ENCODE results near the gene TMEM219. TPM values are rescaled to one million over a fixed set of nuclear protein-coding genes. Genes with fewer than 3 reads are reported as not detected.

The TMEM219 gene
- total and polyA plus RNA-seq, 2 of the 8 experiments (the other 6 are each of a cell fraction or from before 2014, with no cell fraction given), result 60.2 to 116 TPM

DNA sequence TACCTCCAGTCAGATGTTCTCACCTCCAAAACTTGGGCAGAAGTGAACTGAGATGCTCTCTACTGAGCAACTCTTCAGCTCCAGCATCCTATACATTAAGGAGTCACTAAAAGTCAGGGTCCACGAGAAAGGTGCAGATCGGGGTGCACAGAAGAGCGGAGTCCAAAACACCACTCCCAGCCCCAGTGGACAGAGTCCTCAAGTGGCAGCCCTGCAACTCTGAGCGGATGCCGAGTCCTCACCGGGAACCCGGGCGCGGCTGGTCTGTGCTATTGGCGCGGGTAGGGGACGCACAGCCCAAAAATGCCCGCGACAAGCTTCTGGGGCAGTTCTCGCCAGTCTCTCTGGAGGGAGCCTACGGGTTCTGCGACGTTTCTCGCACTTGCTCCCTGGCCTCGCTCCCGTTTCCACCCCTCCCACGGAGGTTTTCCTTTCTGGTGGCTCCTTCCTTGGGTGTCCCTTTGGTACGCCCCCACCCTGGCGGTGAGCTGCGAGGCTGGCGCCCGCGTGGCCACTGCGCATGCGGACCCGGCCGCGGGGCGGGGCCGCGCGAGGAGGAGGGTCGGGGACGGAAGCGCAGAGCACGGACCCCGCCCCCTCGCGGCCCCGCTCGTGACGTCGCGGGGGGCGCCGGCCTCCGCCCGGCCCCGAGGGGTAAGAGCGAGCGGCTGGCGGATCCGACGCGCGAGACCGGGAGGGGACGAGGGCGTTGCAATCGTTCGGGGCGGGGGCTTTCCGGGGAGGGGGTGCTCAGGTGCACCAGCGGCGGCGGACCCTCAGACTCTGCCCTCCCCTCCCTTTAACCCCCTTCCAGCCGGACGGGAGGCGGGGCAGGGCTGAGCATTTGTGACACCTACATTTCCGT, at the start of gene TMEM219 (continued):
- no peak for TF ChIP-seq ATF2 (IDR thresholded peaks at IDR 0.05; ENCODE audit: low read length)
- TF ChIP-seq CBX5 (IDR thresholded peaks at IDR 0.05; ENCODE audit: low read depth, low read length), result no peak
- TF ChIP-seq ZNF274 (IDR thresholded peaks at IDR 0.05; ENCODE audit: borderline replicate concordance, extremely low read depth, low read length), result no peak
- peak in 1 of 2 experiments; percentile 0; a peak in 1 of 4 replicates for TF ChIP-seq RAD21 (IDR thresholded peaks at IDR 0.05 in 1 of 2, conservative IDR thresholded peaks at IDR 0.05 in 1 of 2; ENCODE audit: low read depth in 2 of 2, low read length in 2 of 2)
- no peak for TF ChIP-seq SUZ12 (IDR thresholded peaks at IDR 0.05; ENCODE audit: low read length)
- TF ChIP-seq BCL11A (IDR thresholded peaks at IDR 0.05; ENCODE audit: low read depth in 2 of 2, low read length in 2 of 2), result no peak
- TF ChIP-seq SAP30 (IDR thresholded peaks at IDR 0.05; ENCODE audit: insufficient read depth, insufficient replicate concordance, low read length), result no peak
- TF ChIP-seq, protein P1, sequence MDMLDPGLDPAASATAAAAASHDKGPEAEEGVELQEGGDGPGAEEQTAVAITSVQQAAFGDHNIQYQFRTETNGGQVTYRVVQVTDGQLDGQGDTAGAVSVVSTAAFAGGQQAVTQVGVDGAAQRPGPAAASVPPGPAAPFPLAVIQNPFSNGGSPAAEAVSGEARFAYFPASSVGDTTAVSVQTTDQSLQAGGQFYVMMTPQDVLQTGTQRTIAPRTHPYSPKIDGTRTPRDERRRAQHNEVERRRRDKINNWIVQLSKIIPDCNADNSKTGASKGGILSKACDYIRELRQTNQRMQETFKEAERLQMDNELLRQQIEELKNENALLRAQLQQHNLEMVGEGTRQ (IDR thresholded peaks at IDR 0.05; ENCODE audit: low read length), result no peak
- peak; percentile 75 for TF ChIP-seq CREB1 (IDR thresholded peaks at IDR 0.05)
- TF ChIP-seq TEAD4 (IDR thresholded peaks at IDR 0.05; ENCODE audit: low read depth, low read length), result no peak
- TF ChIP-seq BRCA1 (IDR thresholded peaks at IDR 0.05; ENCODE audit: low read depth, low read length), result no peak
- no peak for TF ChIP-seq TAF7 (optimal IDR thresholded peaks at IDR 0.05; ENCODE audit: borderline replicate concordance, low read depth, low read length)
- TF ChIP-seq, protein P2, sequence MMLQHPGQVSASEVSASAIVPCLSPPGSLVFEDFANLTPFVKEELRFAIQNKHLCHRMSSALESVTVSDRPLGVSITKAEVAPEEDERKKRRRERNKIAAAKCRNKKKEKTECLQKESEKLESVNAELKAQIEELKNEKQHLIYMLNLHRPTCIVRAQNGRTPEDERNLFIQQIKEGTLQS (IDR thresholded peaks at IDR 0.05; ENCODE audit: insufficient read depth, low read depth, low read length), result no peak
- TF ChIP-seq TBP (IDR thresholded peaks at IDR 0.05; ENCODE audit: low read depth, low read length), result peak; percentile 70
- TF ChIP-seq E2F6 (IDR thresholded peaks at IDR 0.05), result peak; percentile 80
- peak in 1 of 2 experiments; percentile 83; a peak in 1 of 3 replicates for TF ChIP-seq EP300 (IDR thresholded peaks at IDR 0.05; ENCODE audit: borderline replicate concordance in 1 of 2, low read depth in 2 of 2, low read length in 2 of 2)
- no peak for TF ChIP-seq RNF2 (IDR thresholded peaks at IDR 0.05; ENCODE audit: borderline replicate concordance, low read depth, low read length, missing control alignments, poor library complexity, severe bottlenecking)
- TF ChIP-seq POLR2AphosphoS5 (IDR thresholded peaks at IDR 0.05; ENCODE audit: low read depth, low read length), result 0 out of 2 replicates have a peak, but pooled peaks have one; percentile 22

All from H1 (cell line).